ENCODE results near the gene DAB2IP. TPM values are rescaled to one million over a fixed set of nuclear protein-coding genes. Genes with fewer than 3 reads are reported as not detected.
"Not testable (repeated sequence)": the region's sequence is repeated elsewhere in the genome, so short reads cannot be mapped to it uniquely, and the experiment has no call there.

The DAB2IP gene
- 48.6 TPM for polyA plus RNA-seq (ENCODE audit: insufficient read length)

DNA sequence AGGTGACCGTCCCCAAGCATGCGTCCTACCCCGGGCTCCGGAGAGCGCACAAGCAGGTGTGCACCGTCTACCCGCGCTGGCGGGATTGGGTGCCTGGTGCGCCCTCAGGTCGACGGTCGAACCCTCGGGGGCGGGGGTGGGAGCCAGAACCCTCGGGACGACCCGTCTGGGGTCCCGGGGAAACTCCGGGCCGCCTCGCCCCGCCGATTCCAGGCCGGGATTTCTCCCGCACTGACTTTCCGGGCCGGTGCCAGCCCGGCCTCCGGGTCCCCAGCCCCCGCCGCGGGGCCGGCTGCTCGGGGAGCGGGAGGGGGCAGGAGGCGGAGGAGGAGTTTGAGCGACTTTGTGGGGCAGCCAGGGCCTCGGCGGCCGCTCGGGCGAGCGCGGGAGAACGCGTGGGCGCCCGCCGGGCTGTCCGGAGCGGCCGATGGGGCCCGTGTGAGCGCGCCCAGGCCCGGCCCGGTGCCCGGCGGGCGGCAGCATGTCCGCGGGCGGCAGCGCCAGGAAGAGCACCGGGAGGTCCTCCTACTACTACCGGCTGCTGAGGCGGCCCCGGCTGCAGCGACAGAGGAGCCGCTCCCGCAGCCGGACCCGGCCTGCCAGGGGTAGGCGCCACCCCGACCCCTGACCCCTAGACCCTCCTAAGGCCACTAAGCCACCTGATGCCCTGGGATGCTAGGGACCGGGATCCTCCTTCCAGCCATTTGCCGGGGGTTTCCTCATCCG is at the start of gene DAB2IP:
Gene DAB2IP (plus strand): TSS at position 340 of the 726 bp plus-strand sequence. CDS start 142 bp downstream, at position 482.
- peak; percentile 90 for DNase-seq

DNA sequence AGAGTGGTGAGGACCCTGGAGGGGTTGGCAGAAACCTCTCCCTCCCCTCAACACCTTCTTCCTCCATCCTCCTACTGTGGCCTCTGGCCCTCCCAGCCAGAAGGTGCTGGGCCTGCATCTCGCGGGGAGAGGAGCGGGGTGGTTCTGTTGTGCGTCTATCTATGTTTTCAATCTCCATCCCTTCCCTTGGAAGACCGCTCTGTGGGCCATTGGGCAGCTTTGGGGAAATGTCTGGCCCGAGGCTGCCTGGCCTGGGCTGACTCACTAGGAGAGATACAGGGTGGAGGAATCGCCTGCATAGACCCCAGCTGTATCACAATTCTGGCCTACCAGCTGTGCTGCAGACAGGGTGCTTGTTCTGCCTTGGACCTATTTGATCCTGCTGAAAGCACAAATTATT is 48.4 kb upstream of the DAB2IP start:
- no peak for DNase-seq

DNA sequence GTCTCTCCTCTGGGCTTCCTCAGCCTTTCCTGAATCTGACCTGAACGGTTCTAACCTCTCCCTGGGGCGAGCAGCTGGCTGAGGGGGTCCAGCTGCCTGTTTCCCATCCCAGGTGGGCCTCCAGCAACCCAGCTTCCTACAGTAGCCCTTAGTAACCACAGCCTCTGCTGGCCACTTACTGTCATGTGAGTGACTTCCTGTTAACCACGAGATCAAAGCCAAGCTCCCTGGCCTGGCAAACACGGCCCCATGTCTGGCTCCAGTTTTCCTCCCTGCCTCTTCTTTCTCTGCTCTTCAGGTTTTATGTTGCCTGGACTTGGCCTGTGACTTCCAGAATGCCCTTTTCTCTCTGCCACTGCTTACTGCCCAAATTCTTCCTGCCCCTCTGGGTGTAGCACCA is 47.2 kb upstream of the DAB2IP start:
- no peak for DNase-seq

DNA sequence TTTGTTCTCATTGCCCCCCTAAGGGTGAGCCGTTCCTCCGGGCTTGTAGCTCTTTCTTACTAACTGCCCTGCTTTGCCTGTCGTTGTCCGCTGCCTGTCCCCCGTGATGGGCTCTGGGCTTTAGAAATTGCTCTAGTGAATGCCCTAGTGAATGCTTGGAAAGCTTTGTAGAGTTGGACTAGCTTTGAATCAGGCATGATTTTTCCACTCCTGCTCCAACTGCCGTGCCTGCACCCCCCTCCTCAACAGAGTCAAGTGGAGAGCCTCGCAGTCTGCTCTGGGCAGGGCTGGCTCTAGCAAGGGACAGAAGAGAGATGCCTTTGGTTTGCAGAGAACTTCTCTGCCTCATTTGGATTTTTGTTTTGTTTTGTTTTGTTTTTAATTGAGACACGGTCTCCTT is 46.8 kb upstream of the DAB2IP start:
- DNase-seq = no peak

DNA sequence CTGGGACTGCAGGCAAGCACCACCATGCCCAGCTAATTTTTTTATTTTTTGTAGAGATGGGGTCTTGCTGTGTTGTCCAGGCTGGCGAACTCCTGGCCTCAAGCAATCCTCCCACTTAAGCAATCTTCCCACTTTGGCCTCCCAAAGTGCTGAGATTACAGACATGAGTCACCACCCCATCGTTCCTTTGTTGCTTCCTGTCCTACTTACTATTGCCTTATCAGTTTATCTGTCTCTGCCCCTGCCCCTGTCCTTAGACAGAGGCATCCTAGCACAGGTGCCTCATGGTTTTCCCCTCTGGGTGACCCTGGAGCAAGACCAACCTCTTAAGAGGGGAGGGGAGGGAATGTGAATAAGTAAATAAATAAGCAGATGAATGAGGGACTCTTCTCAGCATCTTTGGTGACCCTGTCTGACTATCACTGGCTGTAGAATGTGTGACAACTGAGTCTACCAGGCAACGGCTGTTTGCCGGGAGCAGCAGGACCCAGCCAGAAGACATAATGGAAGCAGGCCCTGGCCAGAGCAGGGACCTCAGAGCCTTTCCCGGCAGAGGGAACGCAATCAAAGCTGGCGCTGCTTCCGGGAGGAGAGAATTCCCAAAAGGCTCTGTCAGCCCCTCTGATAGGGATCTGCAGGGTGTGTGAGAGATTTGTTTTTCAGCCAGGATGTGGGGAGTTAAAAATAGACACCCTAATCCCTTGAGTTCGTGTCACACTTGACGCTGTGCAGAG is 43.8 kb upstream of the DAB2IP start:
- DNase-seq = no peak

DNA sequence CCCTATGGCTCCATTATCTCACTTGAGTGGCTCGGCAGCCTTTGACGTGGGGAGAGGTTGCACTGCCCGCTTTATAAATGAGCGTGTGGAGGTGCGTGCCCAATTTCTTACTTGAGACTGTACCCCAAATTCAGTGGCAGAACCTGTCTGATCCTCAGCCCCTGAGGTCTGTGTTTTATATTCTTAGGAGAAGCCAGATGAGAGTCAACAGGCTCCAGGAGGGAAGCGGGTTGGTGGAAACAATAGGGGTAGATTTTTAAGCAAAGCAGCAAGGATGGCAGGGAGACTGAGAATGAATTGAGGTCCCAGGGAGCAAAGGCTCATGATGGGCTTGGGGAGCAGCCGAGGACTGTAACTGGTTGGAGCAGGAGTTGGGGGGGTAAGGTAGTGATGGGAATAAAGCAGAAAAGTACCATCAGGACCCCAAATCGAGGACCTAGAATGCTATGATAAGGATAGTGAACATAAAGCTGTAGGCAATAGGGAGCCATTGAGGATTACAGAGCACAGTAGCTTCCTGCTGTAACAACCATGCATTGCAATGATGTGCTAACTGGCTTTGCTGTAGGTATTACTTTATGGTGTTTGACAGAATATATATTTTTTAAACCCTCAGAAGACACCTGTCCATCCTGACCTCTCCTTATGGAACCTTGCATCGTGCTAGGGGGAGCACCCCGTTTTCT is 43.1 kb upstream of the DAB2IP start:
- no peak for DNase-seq

DNA sequence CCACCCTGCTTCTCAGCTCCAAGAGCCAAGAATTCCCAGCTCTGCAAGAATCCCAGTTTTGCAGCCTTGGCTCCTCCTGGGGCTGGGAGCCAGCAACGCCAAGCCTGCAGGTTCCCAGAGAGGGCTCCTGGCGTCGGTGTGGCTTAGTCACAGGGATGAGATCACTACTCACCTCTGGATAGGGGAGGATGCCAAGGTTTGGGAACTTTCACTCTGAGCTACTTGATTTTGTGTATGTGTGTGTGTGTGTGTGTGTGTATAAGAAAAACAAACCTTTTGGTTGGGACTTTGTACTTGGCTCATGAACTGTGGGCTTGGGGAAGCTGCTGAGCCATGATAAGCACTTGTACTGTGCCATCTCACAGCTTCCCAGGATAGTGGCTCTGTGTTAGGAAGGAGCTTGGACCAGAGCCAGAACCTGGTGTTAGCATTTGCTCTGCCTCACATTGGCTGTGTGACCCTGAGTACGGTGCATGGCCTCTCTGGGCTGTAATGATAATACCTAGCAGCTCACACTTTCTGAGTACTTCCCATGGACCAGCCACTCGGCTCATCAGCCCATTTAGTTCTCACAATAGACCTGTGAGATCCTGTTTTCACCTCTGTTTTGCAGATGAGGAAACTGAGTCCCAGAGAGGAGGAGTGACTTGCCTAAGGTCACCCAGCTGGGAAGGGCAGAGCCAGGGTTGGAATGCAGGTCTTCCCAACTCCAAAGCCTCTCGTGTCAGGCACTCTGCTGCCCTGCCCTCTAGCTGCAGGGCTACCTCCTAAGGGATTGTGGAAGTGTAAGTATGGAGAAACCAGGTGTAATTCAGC is 41.4 kb upstream of the DAB2IP start:
- DNase-seq = no peak

DNA sequence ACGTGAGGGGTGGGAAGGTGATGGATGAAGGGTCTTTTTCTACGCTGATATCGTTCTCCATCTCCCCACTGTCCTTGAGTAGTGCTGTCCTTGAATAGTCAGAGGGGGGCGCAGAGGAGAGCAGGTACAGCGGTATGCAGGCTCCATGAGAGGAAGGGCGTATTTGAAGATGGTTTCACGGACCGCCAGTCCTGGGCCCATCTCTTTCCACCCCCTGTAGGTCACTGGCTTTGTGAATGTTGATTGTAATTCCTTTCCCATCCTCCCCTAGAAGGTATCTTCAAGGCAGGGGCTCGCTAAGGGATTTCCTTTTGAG is 40.8 kb upstream of the DAB2IP start:
- DNase-seq = no peak

DNA sequence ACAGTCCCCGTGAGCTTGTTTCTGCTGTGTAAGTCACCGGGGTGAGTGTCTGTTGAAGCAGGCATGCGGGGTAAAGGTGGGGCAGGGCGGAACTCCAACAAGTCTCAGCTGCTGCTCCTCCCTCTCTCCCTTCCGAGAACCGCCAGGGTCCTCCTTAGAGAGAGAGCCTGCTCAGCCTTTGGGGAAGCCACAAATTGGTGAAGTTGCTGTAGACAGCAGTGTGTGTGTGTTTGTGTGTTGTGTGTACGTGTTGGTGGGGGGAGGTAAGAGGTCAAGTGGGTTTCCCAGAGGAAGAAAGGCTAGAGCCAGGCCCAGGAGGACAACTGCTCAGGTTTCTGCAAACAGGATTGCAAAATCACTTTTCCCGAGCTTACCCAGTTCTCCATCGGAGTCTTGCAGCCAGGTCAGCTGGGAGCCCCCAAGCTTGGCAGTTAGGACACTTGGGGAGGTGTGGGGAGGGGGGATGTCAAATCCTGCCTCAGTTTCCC is 38.9 kb upstream of the DAB2IP start:
- no peak for DNase-seq

DNA sequence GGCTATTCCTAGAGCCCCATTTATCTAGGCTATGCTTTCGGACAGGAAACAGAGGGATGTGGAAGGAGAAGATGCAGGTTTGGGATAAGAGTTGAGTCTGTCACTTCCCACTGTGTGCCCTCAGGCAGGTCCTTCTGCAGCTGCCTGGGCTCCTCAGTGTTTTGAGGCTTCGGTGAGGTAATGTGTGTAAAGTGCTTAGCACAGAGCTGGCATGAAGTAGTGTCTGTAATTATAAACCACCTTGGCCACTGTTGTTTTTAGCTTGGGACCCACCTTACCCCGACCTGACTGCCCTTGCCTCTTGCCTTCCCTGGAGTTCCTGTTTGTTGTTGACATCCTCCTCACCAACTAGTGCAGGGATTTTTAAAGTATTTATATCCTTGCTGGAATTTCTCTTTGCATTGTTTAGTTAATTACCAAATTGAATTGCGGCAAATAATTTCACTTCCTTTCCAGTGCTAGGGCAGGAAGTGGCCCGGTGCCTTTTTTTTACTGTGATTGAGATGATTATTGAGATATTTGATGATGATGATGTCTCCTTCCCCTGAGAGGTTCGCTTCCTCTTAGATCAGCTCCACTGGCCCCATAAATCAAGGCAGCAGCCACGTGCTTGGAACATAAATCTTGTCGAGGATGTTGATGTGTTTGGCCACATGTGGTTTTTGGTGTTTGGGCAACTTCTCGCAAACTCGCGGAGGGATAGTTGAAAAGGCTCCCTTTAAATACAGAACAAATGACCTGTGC is 38.3 kb upstream of the DAB2IP start:
- no peak for DNase-seq

DNA sequence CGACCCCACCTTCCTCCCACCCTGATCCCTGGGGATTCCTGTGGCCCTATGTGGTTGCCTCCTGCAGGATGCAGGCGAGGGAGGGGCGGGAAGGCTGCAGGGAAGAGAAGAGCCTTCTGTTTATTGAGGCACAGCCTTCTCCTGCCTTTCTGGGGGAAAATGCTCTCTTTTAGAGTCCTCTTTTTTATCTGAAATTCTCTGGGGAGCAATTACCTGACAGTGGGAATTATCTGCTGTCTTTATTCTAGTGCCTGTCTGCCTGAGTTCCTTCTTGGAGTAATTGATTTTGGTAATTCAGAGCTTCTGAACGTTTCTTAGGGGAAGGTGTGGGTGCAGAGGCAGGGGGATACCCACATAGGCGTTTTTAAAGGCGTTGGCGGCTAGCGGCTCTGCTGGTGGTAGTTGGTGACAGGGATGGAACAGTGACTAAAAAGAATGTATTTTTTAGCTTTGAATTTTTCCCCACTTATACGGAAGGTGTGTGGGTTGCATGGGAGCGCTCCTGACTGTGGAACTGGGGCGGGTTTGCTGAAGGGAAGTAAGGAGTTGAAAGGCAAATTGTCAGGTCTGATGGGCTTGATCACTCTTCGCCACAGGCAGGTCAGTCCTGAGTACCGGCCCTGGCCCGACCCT is 35.2 kb upstream of the DAB2IP start:
- DNase-seq = no peak

DNA sequence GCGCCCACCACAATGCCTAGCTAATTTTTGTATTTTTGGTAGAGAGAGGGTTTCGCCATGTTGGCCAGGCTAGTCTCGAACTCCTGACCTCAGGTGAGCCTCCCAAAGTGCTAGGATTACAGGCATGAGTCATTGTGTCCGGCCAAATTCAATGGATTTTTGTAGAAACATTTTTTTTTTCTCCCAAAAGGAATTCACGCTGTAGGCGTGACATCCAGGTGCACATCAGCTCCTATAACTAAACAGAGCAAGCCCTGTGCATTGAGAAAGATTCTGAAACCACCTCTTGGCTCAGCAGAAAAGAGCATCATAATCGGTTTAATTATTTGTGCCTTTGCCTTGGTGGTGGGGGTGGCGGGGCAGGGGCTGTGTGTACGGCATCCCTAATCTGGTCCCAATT is 32.9 kb upstream of the DAB2IP start:
- DNase-seq = no peak

DNA sequence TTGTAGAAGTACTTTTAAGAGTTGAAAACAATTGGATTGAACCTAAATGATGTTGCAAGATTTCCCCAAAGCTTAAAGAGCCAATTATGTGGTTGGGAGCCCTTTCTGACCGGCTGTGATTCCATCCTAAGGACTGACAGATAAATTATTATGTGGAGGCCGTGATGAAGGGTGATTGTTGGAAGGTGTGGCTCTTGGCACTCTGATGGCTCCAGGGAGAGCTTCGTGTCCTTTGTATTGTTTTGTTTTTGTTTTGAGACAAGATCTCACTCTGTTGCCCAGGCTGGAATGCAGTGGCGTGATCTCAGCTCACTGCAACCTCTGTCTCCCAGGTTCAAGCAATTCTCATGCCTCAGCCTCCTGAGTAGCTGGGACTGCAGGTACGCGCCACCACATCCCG is 32.5 kb upstream of the DAB2IP start:
- DNase-seq = not testable (repeated sequence)

DNA sequence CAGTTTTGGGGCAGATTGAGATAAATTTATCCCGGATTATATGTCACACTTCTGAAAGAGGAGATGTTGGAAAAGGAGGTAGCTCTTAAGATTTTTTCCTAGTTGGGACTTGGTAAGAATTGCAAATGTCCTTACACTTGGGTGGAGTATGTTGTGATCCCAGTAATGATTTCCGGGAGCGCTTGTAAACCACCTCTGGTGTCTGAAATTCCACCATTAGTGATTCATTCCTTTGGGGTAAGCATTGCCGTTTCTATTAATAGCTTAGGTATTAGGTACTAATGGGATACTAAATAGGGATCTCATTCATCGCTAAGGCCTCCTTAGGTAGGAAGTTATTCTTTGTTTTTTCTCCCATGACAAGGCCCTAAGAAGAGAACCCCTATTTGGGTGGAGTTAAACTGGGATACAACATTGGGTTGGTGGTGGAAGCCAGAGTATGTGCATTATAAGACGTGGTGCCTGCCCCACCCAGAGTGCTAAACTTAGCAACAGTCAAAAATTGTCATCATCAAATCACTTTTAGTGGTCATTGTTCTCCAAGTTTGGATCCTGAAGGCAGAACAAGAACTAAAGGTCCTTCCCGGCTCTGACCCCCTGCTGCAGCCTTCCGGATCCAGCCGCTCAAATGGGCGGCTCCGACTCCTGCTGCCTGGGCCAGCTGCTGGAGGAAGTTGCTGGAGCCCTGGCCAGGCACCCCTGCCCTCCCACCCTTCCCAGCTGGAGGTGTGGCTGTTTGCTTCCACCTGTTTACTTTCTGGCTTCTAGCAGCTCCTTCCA is 31.7 kb upstream of the DAB2IP start:
- DNase-seq = no peak

DNA sequence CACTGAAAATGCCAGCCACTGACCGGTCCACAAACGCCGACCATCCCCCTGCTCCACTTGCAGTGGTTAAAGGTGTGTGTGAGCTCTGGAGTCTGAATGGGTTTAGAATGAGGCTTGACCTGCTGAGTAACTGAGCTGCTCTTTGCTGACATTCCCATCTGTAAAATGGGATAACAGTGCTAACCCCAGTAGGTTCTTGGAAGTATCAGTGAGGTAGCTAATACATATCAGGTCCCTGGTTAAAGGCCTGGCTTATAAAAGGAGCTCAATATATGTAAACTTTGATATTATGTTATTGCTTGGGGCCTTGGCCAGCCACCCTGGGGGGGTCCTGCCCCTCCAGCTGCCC is 31.1 kb upstream of the DAB2IP start:
- no peak for DNase-seq

DNA sequence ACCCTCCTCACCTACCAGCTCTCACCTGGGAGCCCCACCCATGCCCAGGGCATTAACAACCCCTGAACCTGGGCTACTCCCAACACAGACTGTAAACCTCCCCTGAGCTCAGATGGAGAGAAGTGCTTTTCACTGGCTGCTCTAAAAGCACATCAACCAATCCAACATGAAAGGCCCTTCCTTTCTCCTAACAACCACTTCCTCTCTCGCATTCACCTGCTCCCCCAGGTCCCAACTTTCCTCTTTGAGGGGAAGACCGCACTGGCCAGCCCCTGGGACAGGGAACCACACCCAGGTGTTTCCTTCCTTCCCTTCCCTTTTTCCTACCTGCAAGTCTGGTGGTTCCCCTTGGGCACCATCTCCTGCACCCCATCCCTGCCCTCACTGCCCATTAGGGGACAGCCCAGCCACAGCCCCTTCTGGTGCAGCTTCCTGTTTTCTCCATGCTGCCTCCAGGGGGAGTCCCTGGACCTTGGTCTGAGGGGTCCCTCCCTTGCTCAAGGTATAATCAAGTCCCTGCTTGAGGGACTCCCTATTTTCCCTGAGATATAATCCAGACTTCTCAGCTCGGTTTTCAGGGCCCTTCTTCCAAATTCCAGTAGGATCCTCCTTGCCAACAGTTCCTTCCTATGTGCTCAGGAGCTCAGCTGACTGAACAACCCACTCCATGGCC is 30.5 kb upstream of the DAB2IP start:
- no peak for DNase-seq

DNA sequence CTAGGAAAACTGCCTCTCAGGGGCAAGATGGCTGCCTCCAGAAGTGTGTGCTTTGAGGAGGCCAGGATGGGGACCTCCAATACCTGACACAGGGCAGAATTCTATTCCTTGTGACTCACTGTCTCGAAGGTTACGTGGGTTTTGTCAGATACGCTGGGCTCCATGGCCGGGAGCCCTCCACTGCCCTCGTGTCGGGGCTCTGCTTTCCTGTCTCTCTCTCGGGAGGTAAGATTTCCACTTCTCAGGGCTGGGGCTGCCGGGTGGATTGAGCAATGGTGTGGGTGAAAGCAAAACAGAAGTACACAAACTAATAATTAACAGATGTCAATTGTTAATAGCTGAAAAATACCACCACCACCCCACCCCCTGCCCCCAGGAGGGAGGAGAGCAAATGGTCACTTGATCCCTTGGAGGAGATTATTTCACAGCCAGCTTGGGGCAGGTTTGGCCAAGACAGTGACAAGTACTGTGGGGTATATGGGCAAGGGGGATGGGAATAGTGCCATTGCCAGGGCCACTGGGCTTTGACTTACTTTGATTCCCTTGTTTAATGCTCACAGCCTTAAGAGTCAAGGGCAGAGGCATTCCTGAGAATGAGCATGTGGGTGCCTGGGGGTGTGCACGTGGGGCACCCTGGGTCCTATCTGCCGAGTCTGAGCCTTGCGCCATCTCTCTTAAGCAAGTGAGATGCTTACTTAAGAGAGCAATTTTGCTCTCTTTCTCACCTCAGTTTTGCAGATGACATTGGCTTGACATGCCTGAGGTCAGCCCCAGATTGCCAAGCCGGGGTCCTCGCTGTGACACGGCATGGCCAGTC is 28.8 kb upstream of the DAB2IP start:
- no peak for DNase-seq

DNA sequence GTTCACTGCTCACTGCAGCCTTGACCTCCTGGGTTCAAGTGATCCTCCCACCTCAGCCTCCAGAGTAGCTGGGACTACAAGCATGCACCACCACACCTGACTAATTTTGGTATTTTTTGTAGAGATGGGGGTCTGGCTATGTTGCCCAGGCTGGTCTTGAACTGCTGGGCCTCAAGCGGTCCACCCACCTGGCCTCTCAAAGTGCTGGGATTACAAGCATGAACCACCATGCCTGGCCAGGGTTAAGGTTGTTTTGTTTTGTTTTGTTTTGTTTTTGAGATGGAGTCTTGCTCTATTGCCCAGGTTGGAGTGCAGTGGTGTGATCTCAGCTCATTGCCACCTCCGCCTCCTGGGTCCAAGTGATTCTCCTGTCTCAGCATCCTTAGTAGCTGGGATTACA is 28.0 kb upstream of the DAB2IP start:
- not testable (repeated sequence) for DNase-seq

DNA sequence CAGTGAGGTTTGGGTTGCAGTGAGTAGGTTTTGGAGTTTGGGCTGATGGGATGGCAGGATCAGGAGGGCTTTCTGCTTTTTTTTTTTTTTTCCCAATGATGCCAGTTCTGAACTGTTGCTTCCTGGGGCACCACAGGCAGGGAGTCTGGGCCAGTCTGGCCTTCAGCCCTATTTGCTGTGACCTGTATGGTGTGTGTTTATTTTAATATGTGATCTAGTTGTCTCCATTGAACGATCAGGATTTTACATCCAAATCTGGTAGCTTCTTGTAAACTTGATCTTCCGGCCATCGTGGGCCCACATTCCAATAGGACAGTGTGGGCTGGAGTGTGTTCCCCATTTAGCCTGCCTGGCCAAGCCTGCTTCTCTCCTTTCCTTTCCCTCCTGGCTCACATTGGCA is 25.8 kb upstream of the DAB2IP start:
- DNase-seq = no peak
